ENCODE data around the gene PCSK2.

PCSK2 gene

DNA sequence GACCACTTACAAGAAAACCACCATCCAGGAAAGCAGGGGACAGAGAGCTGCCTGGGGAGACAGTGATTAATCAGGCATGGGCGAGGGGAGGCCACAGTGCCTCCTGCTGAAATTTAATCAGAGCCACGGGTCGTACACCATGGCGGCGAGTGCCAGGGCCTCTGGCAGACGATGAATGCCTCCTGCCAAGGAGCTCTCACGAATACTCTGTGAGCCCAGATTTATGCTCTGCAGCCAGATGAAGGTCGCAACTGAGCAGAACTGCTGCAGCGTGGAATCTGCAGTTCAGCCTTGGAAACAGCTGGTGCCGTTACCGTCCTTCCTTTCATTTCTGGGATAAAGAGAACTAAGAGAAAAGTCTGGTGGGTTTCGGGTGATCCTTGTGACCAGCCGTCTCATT is 218.7 kb downstream of the PCSK2 start:
- DNase-seq (ENCODE audit: low read depth), result no peak

DNA sequence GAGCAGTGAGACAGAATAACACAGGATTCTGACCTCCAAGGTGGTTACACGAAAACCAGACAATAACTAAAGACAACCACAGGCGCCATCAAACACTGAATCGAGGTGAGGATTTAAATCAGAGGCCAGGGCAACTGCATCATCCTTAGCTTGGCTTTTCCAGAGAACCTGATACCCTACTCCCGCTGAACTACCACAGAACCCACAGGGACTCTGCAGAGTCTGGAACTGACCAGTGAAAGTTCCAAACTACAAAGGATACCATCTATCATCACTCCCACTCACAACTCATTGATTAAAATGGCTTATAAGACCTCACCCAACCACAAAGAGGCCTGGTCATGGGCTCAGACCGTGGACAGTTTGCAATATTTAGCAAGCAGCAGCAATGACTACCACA is 219.3 kb downstream of the PCSK2 start:
- DNase-seq (ENCODE audit: low read depth), result no peak

DNA sequence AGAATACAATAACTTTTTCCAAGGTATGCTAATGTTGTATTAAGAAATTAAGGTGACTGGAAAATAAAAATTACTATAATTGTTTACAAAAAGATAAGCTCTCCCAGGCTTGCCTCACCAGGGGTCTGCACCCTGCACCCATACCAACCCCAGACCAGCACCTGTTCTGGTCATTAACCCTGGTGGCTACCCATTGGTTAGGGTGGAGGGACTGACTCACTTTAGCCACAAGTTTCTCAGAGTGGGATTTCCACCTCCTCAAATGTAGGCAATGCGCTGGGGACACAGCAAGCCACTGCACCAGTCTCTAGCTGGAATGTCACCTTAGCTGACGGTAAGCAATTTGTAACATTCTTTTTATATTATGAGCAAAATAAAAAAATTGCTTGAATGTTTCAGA is 221.2 kb downstream of the PCSK2 start:
- DNase-seq (ENCODE audit: low read depth), result no peak

DNA sequence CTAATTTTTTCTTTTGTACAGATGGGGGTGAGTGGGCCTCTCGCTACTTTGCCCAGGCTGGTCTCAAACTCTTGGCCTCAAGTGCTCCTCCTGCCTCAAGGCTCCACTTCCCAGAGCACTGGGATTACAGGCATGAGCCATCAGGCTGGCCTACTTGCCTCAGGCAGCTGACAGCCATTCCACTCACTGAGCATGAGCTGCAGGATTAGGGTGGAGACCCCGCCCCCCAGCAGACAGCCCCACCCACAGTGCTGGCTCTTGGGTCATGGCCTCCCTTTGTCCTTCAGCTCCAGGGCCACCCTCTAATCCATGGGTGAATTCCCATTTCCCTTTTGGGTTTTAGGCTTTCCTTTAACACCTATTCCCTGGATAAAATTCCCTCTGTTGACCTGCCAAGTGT is 222.2 kb downstream of the PCSK2 start:
- DNase-seq (ENCODE audit: low read depth), result no peak

DNA sequence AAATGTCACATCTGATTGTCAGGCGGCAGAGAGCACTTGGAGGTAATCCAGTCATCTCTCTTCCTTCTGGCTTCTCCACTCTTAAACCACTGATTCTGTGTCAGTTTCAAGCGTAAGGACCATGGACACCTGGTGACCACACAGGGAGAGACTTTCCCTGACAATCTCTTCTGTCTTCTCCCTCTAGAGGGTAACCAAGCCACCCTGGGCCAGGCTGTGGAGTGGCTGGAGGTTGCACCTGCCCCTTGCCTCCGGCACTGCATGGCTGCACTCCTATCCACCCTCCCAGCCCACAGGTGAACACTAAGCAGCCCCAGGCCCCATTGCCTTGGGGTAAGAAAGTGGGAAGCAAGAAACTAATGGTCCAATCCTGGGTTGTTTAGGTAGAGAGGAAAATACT is 225.6 kb downstream of the PCSK2 start:
- no peak for DNase-seq (ENCODE audit: low read depth)

DNA sequence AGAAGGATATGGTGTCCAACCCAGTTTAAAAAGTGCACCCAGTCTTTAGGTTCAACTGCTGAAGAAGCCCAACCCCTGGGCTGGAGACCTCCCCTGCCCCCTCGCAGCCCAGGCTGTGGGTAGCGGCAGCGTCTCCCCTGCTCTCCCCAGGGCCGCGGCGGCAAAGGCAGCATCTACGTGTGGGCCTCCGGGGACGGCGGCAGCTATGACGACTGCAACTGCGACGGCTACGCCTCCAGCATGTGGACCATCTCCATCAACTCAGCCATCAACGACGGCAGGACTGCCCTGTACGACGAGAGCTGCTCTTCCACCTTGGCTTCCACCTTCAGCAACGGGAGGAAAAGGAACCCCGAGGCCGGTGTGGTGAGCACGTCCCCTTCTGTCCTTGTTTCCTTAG is 226.8 kb downstream of the PCSK2 start:
- DNase-seq (ENCODE audit: low read depth), result no peak

DNA sequence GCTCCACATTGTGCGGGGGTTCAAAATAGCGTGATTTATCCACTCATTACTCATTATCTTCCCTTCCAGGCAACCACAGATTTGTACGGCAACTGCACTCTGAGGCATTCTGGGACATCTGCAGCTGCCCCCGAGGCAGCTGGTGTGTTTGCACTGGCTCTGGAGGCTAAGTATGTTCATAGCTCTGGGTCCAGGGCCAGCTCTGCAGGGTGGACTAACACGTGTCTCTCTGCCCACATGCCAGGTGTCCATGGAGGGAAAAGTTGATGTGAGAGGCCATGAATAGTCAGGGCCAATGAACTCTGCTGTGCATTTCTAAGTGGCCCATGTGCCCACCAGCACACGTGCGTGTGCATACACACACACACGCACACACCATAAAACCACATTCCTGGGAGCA is 229.4 kb downstream of the PCSK2 start:
- no peak for DNase-seq (ENCODE audit: low read depth)

DNA sequence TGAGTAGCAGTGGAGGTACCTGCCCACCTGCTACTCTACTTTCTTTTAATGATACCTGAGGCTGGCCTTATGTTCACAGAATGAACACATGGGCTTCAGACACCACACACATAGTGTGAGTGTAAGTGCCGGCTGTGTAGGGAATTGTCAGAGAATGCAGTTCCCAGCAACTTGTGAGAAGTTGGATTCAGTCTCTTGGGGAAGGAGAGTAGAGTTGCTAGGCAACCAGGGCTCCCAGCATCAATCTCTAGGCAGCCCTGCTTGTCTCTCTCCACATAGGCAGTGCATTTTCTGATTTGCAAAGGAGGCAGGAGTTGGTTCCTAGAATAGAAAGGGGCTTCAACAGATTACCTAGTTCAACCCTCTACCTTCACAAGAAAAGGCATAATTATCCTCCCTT is 230.2 kb downstream of the PCSK2 start:
- no peak for DNase-seq (ENCODE audit: low read depth)

DNA sequence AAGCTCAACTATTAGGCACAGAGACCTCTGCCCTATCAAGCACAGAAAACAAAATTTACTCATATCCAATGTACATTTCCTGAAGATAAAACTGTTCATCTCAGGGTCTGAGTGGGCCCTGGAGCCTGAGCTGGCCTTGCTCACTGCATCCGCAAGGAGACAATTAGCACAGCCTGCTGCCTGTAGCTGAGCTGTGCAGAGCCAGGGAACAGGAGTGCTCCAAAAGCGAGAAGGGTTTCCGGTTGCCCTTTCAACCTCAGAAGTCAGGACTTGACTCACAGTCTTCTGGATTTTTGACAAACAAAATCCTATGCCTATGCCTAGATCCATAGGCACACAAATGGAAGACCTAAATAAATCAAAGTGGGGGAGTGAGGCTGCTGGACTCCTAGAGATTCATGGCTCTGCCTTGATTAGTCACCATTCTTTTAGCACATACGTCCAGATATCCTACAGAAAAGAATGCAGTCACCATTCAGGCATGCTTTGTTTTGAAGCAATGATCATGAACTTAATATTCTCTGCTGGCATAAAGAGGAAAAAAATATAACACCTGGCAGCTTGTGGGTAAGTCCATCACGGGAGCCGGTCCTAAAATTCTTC is 230.8 kb downstream of the PCSK2 start:
- DNase-seq (ENCODE audit: low read depth), result no peak

DNA sequence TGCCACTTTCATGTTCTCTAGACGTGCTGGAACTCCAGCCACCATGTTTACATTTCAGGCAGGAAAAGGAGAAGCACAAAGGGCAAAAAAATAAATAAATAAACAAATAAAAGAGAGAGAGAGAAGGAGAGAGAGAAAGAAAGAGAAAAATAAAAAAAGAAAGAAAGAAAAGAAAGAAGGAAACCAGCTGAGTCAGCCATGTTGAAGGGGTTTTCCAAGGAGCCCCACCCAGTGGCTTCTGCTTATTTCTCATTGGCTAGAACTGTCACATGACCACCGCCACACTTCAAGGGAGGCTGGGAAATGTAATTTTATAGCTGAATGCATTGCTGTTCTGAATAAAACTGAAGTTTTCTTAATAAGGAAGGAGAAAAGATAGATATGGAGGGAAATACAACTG is 233.3 kb downstream of the PCSK2 start:
- no peak for DNase-seq (ENCODE audit: low read depth)

DNA sequence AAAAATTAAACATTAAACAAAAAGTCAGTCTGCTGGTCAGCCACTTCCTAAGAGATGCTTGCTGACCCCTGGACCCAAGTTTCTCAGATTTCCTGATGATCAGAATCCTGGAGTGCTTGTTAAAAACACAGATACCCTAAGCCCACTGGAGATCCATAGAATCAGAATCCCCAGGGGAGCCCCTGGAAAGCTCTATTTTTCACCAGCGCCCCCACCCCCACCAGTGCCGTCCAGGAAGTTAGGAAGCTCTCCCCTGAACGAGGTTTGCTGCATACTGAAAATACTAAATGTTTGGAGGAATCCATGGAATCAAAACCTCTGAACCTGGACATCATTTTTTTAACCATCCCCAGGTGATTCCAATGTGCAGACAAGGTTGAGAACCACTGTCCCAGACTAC is 235.1 kb downstream of the PCSK2 start:
- DNase-seq (ENCODE audit: low read depth), result no peak

DNA sequence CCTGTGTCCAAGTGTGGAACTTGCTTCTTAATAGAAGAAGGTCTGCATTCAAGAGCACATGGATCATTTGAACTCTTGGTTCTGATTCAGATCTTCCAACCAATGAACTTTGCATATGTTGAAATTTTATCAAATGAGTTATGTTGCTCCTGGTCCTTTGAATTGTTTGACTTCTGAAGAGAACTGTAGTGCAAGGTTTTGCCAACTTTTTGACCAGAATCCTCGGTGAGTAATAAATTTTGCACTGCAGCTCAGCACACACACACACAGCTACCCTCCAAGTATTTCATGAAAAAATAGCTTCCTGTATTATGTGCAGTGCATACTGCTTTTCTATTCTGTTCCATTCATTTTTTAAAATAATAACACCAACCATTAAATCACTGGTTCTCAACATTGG is 236.9 kb downstream of the PCSK2 start:
- no peak for DNase-seq (ENCODE audit: low read depth)

DNA sequence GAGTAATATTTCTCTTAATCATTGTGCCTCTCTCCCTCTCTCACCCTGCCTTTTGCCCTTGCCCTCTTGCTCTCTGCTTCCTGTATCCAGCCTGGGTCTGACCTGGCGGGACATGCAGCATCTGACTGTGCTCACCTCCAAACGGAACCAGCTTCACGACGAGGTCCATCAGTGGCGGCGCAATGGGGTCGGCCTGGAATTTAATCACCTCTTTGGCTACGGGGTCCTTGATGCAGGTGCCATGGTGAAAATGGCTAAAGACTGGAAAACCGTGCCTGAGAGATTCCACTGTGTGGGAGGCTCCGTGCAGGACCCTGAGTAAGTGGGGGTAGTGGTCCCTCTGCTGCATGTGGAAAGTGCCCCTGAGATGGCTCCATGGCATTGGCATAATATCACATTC is 238.4 kb downstream of the PCSK2 start:
- no peak for DNase-seq (ENCODE audit: low read depth)

DNA sequence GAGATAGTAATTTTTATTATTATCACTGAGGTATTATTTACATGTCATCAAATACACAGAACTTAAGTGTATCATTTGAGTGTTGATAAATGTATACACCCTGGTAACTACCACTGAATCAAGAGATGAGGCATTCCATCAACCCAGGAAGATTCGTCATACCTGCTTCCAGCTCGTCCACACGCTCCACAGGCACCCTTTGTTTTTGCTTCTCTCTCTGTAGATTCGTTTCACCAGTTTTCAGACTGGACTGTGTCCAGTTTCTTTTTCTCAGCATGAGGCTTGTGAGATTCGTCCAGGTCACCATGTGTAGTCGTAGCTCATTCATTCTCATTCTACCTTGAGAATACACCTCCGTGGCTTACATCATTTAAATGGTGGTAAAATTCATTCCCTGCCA is 239.8 kb downstream of the PCSK2 start:
- no peak for DNase-seq (ENCODE audit: low read depth)

DNA sequence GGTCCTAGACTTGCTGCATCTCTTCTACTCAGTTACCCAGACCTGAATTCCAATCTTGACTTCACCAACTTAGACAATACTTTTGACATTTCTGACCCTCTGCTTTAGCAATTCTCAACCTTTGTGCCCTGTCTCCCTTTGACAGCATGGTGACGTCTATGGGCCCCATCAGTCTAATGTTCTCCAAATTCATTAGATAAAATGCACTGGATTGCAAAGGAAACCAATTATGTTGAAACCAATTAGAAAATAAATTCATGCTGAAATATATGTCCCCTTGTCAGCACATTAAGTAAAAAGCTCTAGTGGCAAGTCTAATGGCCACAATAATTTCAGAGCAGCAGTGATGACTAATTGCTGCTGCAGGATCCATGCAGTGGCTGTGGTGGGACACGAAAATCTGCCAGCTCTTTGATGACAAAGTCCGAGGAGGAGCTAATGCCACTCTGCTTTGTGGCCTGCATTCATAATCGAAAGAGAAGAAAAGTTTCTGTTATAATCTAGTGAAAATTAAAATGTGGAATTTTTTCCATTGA is 240.3 kb downstream of the PCSK2 start:
- DNase-seq (ENCODE audit: low read depth), result no peak

DNA sequence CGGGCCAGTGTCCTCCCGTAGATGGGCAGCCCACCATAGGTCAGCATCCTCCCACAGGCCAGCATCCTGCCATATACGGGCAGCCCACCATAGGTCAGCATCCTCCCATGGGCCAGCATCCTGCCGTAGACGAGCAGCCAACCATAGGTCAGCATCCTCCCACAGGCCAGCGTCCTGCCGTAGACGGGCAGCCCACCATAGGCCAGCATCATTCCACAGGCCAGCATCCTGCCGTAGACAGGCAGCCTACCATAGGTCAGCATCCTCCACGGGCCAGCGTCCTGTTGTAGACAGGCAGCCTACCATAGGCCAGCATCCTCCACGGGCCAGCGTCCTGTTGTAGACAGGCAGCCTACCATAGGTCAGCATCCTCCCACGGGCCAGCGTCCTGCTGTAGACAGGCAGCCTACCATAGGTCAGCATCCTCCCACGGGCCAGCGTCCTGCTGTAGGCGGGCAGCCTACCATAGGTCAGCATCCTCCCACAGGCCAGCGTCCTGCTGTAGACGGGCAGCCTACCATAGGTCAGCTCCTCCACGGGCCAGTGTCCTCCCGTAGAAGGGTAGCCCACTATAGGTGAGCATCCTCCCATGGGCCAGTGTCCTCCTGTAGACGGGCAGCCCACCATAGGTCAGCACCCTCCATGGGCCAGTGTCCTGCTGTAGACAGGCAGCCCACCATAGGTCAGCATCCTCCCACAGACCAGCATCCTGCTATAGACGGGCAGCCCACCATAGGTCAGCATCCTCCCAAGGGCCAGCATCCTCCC is 241.4 kb downstream of the PCSK2 start:
- no peak for DNase-seq (ENCODE audit: low read depth)

DNA sequence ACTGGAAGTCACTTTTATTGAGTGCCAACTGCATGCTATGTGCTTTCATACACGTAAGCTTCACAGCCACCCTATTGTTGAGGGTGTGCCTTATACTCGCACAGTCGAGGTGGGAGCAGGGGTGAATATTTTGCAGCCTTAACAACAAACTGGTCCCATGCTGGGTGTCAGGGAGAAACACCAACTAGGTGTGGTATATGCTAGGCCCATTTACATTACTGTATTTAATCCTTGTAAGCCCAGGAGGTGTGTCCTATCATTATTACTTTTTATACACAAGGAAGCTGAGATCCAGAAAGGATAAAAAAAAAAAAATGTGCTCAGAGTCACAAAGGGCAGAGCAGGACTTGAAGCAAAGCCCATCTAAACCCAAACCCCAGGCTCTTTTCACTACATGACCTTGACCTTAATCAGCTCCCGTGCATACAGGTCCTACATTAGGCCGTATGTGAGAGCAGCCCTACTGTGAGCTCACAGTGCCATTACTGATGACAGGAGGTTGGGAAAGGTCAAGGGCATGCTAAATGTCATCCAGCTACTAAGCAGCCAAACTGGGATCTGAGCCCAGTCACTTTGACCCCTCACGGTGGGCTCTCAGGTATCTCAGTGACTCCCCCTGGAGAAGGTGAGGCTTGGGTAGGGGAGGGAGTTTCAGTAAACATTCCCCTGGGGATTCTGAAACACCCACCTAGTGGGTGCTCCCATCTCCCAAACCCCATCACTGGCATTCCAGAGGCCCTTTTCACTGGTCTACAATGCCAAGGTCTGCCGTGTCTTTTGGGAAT is 242.6 kb downstream of the PCSK2 start:
- DNase-seq (ENCODE audit: low read depth), result no peak

DNA sequence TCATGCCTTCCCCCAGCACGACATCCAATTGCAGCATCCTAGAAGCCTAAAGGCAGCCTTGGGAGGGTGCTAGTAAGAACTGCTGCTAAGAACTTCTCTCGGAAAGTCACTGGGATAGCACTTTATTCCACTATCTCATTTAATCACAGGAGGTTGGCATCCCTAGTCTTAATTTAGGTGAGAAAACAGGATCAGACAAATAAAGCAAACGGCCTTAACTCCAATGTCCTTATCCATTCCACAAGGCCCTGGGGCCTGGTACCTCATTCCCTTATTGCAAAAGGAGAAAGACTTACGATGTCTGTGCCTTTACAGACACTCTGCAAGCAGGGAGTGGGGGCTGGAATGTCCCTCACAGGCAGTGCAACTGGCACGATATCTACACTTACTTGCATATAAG is 243.7 kb downstream of the PCSK2 start:
- DNase-seq (ENCODE audit: low read depth), result no peak

DNA sequence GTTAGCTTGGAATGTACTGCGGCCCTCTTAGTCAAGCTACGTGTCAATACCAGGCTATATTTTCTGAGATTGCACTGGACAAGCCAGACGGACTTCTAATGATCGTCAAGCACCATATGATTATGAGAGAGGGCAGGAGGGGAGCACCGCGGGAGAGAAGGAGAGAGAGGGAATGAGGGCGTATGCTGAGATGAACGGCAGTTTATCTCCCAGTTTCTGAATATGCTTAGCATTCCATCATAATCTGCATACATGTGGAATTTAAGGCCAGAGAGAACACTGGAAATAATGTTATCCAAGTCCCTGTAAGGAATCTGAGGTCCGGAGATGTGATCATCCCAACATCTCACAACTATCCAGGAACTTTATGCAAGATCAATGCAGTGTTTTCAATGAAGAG is 244.1 kb downstream of the PCSK2 start:
- no peak for DNase-seq (ENCODE audit: low read depth)

DNA sequence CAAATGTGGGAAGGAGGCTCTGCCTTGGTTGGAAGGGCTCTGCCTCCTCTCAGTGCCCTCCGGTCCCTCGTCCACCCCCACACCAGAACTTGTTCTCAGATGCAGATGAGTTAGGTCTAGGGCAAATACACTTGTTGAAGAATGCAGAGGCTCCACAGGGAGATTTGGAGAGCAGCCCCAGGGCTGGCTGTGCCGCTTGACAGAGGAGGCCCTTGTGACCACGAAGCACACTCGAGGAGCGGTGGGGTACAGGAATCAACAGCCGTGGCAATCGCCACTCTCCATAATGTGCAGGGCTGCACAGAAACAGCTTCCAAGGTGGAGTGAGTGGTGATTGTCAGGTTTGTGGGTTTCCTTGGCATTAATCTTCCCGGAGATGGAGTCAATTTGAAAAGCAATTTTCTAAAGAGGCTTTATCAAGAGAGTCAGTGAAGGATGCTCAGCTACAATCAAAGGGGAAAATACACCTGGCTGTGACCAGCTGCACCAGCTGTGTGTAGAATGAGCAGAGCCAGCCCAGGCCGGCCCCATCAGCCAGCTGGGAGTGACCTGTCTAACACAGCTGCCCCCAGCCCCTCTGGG is 244.9 kb downstream of the PCSK2 start:
- no peak for DNase-seq (ENCODE audit: low read depth)

DNA sequence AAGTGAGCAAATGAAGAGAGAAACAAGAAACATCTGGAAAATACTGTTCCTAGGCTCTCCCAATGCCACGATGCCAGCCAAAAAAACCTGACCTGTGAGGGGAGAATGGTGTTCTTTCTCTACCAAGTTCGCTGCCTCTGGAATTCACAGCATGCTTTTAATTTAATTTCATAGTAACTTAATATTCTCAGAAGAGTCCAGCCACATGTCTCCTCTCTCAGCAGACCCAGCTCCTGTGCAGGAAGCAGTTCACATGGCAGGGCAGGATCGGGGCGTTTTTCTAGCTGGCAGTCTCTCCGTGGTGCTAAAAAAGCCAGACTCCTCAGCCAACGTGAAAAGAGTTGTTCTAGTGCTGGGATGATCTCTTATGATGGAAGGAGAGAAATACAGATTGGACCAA is 246.8 kb downstream of the PCSK2 start:
- DNase-seq (ENCODE audit: low read depth), result no peak

DNA sequence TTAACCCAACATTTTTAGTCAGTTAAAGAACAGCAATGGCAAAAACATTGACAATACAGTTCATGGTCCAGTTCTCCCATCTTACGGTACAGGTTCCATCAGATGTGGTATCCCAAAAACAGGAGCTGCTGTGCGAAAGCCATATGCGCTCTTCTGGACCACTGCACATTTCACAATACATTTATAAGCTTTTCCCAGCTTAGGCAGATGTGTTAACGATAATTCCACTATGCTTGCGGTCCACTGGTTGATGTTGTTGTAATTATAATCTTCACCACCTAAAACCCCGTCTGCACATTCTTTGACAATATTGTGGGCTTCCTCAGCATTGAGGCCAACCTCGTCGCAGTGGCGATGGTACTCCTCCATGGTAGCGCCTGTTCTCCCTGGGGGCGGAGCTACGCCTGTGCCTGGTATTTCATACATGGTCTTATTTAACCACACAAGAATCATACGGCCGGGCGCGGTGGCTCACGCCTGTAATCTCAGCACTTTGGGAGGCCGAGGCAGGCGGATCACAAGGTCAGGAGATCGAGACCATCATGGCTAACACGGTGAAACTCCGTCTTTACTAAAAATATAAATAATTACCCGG is 252.3 kb downstream of the PCSK2 start:
- DNase-seq (ENCODE audit: low read depth), result no peak

Data from activated T-helper 9 cell treated with anti-CD3 and anti-CD28 coated beads, Interleukin-2, amount 50 U/mL, for 16 hours (primary cell).